GM19023 (cell line): ENCODE measurements around the gene ALKAL2.
"Not testable (repeated sequence)": the region's sequence is repeated elsewhere in the genome, so short reads cannot be mapped to it uniquely, and the experiment has no call there.

Source experiments
- ATAC-seq: cut with Tn5 transposase; IDR thresholded peaks from one replicate; pipeline ENCODE4 v1.9.1; 2021; ENCODE audit warnings: mild to moderate bottlenecking, moderate library complexity; ENCODE audit not compliant: unreplicated experiment

ALKAL2 gene, protein sequence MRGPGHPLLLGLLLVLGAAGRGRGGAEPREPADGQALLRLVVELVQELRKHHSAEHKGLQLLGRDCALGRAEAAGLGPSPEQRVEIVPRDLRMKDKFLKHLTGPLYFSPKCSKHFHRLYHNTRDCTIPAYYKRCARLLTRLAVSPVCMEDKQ

DNA sequence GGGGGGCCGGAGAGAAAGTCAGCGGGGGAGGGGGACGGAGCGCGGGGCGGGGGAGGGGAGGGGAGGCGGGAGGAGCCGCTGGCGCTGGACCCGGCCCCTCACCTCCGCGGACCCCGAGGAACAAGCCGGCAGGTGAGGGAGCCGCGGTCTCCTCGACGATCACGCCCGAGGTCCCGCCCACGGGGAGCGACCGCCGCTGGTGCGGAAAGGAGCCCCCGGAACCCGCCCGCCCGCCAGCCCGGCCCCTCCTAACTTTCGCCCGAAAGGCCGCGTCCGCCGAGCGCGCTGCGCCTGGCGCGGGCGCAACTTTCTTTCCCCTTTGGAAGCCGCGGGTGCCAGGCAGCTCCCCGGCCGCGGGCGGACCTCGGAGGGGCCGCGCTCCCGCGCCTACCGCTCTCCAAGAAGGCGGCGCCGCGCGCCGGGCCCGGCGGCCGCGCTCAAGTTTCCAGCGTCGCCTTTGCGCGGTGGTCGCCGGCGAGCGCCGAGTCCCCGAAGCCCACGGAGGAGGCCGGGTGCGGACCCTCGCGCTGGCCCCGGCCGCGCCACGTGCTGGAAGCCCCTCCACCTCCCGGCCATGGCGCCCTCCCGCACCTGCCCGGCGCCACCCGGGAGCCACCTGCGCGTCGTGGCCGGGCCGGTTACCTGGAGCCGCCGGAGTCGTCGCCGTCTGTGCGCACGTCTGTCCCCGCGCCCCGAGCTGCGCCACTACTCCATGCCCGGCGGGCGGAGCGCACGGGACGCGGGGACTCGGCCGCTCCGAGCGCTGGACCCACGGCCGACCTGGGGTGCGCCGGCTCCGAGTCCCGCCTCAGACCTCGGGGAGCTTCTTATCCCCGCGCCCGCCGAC, at the start of gene ALKAL2:
ALKAL2 (minus strand) TSS at position 181 of the 847 bp plus-strand sequence. CDS start 256 bp downstream, outside the sequence.
- no peak for ATAC-seq

DNA sequence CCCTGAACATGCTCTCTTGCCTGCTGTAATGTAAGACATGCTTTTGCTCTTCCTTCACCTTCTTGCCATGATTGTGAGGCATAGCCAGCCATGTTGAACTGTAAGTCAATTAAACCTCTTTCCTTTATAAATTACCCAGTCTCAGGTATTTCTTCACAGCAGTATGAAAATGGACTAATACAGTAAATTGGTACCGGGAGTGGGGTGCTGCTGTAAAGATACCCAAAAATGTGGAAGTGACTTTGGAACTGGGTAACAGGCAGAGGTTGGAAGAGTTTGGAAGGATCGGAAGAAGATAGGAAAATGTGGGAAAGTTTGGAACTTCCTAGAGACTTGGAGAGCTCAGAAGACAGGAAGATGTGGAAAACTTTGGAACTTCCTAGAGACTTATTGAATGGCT, 49.1 kb upstream of the ALKAL2 start:
- ATAC-seq = not testable (repeated sequence)

DNA sequence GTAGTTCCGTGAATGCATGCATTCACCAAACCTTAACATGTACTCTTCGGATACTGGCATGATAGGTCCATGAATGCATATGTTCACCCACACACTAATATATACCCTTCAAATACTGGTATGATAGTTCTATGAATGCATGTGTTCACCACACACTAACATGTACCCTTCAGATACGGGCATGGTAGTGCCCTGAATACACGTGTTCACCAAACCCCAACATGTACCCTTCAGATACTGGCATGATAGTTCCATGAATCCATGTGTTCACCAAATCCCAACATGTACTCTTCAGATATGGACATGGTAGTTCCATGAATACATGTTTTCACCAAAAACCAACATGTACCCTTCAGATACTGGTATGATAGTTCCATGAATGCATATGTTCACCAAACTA, 48.5 kb upstream of the ALKAL2 start:
- ATAC-seq = no peak

DNA sequence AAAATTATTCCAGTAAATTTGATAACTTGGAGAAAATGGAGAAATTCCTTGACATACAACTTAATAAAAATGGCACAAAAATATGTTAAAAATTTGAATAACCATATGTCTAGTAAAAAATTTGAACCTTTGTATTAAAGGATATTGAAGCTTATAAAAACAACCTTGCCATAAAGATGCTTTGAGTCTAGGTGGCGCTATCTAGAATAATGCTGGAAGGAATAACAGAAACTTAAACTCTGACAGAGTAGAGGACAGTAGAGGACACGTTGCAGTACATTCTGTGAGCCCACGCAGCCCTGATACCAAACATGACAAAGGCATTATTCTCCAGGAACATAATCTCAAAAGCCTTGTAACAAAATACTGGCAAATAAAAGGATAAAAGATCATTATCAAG, 44.7 kb upstream of the ALKAL2 start:
- no peak for ATAC-seq

DNA sequence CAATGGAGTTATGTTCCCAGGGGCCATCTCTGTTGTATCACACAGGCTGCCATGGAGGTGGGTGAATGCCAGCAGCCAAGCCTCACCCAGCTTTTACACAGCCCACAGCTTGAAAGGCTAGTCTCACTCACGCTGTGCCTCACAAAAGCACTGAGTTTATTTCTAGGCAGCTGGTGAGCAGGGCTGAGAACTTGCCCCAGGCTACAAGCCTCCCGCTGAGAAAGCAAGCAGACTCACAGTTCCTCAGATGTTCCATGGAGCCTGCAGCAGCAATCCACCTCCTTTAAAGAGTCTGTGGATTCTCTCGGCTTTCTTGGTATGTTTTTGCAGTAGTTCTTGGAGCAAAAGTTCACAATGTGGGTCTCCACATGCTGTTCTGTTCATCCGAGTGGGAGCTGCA, 40.9 kb upstream of the ALKAL2 start:
- no peak for ATAC-seq

DNA sequence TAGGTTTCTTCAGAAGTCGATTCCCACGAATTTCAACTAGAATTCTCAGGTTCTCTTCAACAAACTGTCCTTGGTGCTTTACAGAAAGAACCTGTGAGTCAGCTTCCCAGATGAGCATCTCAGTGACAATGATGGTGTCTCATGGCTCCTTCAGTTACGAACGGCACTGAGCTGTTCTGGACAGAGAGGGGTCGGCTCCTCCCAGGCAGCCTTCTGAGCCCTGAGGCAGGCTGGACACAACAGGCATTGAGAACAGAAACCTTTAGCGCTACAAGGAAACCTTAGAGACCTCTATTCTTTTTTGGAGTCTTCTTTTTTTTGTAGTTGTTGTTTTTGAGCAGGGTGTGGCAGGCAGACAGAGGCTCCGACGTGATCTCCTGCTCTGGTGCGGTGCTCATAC, 35.1 kb upstream of the ALKAL2 start:
- ATAC-seq = no peak

DNA sequence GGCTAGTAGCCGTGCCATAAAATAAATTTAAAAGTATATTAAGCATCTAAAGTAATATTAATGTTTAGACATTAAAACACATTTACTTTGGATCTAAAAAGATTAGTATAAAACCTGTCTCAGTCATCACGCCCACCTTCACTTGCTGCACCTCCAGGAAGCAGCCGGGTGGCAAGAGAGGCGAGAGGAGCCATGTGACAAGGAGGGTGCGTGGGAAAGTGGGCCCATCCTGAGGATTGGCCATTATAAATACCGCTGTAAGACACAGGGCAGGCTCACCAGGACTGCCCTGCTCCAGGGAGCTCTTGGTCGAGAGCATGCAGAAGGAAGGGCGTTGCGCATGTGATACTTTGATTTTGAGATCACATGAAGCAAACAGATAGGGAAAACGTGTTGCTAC, 34.4 kb upstream of the ALKAL2 start:
- ATAC-seq = no peak

DNA sequence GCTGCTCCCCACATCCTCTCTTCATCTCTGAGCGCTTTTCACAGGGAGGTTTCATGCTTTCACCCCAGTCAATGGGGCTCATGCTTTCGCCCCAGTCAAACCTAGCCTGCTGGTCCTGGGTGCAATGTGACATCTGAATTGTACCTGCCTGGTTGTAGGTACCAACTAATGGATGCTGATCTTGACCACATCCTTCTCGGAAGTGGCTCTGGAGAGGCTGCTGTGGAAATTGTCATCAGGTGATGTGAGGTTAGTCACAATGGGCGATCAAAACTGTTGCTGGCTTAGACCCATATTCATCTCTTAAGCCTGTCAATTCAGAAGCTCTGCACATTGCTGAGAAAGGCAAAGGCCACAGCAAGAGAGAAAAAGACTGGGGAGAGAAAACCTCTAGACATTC, 32.7 kb upstream of the ALKAL2 start:
- no peak for ATAC-seq

DNA sequence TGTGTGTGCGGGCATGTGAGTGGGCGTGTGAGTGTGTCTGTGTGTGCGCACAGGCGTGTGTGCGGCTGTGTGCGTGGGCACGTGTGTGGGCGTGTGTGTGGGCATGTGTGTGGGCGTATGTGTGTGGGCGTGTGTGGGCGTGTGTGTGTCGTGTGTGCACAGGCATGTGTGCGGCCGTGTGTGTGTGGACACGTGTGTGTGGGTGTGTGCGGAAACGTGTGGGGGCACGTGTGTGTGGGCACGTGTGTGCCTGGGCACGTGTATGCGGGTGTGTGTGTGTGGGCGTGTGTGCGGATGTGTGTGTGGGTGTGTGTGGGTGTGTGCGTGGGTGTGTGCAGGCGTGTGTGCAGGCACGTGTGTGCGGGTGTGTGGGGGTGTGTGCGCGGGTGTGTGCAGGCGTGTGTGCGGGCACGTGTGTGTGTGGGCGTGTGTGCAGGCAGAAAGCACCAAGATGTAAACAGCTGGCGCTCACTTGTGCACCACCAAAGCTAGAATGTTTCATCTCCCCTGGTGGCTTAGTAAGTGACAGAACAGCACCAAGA, 31.2 kb upstream of the ALKAL2 start:
- no peak for ATAC-seq

DNA sequence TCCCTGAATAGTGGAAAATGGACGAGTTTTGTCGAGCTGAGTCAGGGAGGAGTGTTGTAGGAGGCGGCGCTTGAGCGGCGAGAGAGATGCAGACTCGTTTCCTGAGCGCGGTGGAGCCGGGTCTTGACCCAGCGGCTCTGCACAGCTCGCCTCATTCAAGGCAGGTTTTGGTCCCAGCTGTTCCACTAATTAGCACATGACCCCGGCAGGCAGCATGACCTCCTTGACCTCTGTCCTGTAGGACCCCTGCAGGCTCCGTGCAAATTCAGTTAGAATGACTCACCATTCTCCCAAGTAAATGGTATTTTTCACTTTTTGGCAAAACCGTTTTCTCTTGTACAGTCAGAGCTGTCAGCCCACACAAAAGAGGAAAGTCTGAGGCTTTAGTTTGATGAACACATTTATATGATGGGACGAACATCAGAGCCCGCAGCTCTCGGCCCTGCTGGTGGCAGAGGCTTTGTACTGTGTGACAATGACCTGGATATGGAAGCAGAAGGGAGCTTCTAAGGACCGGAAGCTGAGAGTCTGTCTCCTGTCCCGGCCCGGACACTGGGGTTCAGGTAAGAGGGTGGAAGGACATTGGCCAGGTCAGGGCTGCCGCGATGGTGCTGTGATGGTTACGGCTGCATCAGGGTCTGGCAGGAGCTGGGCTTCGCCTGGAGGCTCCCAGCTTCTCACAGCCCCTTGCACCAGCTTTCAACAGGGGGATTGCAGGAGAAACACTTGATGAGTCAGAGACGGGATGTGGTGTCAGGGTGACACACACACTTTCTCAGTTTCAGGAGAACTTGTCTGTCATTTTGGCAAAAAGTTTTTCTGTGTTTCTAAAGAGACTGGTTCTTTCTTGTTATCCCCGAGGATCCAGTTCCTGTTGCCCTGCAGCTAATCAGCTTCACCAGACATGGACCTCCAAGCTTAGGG, 29.9 kb upstream of the ALKAL2 start:
- no peak for ATAC-seq

DNA sequence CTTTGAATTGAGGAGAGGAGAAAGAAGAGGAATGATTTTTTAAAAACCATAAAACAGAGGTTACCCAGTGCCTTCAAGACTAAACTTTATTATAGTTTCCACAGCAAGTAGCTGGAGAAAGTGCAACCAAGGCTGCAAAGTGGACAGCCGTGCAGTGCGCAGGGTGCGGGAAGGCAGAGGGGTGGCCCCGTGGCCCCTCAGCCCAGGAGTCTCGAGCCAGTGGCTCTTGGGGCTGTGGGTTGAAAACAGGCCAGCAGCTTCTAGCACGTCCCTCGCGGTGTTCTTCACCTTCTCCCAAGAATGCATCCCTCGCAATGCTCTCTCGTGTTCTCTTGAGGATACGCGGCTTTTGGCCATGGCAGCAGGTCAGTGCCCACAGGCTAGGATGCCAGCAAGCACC, 28.5 kb upstream of the ALKAL2 start:
- ATAC-seq = no peak

DNA sequence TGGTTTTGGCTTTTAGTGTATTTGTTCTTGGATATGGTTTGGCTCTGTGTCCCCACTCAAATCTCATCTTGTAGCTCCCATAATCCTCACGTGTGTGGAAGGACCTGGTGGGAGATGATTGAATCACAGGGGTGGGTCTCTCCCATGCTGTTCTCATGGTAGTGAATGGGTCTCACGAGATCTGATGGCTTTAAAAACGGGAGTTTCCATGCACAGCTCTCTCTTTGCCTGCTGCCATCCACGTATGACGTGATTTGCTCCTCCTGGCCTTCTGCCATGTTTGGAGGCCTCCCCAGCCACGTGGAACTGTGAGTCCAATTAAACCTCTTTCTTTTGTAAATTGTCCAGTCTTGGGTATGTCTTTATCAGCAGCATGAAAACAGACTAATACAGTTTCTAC, 28.0 kb upstream of the ALKAL2 start:
- not testable (repeated sequence) for ATAC-seq

DNA sequence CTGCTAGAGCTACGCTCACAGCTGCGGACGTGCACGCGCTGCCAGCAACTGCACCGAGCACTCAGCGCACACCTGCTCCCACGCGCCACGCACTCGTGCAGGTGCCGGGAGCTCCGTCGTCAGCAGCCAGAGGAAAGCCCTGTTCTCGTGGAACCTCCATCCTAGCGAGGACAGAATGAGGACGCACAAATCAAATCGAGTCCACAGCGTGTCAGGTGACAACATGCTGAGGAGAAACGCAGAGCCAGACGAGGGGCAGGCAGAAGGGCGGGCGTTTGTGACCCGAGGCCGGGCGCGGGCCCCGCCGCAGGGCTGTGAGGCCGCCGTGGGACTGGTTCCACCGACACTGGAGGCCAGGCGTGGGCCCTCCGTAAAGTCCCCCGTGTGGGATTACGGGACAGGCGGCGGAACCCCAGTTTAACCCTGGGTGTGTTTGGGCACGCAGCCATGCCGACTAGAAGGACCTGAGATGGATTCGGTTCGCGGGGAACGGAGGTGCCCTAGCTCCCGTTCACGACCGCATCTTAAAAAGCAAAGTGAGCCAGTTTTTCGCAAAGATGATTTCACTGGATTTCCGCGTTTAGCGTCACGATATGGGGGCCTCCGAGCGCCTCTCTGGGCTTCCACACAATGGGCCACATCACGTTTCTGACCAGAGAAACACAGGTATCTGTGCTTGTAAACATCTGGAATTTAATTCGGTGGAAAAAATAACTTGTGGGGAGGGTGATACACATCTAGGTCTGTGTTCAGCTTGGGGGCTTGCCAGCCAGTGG, 26.9 kb upstream of the ALKAL2 start:
- ATAC-seq = no peak

DNA sequence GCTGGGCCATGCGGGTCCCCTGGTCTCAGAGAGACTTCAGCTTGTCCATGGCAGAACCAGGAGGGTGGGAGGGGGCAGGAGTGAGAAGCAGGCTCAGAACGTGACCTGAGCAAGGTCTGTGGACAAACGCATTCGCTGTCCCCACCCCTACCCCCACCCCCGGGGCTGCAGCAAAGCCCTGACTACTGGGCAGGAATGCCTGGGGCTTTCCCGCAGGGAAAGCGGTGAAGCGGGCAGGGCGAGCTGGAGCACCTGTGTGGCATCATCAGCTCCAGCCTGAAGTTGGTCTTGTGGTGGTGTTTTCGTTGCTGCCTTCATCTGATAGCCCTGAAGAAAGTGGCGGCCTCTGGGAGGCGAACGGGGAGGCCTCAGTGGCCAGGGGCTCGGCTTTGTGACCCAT, 26.1 kb upstream of the ALKAL2 start:
- no peak for ATAC-seq

DNA sequence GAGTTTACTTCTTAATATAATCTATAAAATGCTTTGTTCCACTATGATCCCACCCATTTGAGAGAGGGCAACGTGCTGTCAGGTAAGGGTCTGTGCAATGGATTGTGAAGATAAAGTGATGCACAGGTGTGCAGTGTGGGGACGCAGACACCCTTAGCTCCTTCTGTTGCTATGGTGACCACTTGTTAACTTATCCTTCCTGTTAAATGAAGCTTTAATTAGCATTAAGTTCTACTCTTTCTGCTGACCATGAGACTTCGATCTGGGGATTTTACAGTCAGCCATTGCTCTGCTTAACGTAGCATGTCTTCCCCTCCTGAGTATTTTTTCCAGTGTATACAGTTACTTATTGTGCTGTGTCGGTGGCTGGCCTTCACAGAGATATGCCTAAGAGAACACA, 23.1 kb upstream of the ALKAL2 start:
- ATAC-seq = no peak

DNA sequence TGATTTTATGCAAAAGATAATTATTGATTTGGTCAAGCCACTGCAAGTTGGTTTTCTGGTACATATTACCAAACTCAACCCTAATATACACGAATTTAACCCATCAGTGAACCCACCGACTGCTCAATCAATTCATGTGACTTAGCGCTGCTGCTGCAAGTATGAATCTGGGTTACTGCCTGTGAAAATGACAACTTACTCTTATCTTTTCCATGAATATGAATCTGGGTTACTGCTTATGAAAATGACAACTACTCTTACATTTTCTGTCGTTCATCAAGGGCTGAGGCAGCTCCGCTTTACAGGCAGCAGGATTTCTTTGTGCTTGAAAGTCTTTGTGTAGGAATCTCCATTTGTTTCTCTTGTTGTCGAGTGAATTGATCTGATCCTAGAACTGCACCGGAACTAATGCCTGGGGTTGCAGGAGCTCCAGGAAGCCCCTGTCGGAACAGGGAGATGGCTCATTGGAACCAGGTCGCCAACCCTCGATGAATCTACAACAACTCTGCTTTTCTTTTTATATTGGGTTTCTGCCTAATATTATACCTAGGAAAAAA, 22.1 kb upstream of the ALKAL2 start:
- no peak for ATAC-seq

DNA sequence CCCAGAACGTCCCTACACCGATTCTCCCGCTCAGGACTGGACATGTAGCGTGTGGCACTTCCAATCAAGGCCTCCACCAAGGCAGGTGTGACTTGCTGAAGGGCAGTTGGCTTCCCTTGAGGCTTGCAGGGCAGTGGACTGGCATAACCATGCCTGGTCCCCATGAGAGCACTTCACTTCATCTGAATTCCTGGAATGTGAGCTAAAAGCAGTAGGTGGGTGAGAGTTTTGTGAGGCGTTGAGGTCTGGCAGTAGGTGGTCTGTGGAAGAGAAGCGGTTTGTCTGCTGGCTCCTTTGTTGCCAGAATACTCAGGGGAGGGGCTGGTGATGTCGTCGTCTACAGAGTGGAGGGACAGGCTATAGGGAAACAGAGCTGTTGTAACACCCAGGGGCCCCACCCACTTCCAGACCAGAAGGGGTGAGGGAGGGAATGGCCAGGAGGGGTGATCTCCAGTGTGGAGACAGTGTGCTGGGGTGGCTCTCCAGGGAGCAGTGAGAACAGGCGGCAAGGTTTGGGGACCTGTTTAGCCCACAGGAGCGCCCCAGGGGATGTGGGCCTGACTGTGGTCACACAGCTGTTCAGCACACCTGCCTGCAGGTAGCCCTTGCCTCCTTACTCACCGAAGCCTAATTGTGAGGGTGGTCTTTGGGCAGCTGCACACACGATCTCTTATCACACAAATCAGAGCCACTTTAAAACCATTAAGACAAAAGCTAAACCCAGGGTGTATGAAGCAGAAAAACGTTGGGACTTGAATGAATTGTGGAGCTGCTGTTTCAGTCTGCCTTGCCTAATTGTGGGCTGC, 21.5 kb upstream of the ALKAL2 start:
- ATAC-seq = no peak

DNA sequence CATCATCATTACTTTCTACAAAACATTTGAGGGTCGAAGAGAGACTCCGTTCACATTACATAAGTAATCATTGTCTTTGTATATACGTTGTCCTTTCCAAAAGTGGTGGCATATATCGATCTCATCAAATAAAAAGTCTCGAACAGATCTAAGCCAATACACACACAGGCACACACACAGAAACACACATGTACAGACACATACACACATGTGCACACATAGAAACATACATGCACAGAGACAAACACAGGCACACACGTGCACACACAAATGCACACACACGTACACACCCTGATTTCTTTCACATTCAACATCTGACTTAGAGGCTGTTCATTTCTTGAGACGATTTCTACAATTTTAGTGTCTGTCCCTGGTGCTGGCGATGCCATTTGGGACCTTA, 17.5 kb upstream of the ALKAL2 start:
- no peak for ATAC-seq

DNA sequence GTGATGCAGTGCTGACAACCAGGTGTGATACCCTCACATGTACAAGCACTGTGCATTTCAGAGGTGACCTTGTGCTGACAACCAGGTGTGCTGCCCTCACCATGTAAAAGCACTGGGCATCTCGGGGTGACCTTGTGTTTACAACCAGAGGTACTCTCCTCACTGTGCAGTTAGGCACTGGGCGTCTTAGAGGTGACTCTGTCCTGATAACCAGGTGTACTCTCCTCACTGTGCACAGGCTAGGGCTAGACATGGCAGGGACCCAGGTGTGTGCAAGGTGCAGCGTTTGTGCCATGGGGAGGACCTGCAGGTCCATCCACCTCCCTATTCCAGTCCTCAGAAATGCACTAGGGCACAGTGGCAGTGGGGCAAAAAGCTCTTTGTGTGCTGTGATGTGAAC, 8.5 kb upstream of the ALKAL2 start:
- no peak for ATAC-seq
